Measurements from ENCODE around the gene ZFAND2B.

- TF ChIP-seq POLR2AphosphoS5 (IDR thresholded peaks at IDR 0.05; ENCODE audit: borderline replicate concordance, low read depth, low read length) = no peak
- TF ChIP-seq EZH2 (IDR thresholded peaks at IDR 0.05) = no peak
Observed at GRCh38 chr2:219221957-219222518, 15.5 kb downstream of the ZFAND2B start.
